HEK293 (cell line): ENCODE results near the gene ASCC3.

ENCODE experiments used
- CTCF ChIA-PET: fragments of 350-600 bp; formaldehyde crosslinking; extraction: SDS; loops from one replicate; lab custom pipeline; 2021; ENCODE audit warnings: antibody characterized with exemption; lab: Yijun Ruan, JAX
- POLR2A ChIA-PET: fragments of 300-600 bp; formaldehyde crosslinking; extraction: SDS; loops from one replicate; lab custom pipeline; 2020; ENCODE audit warnings: antibody characterized with exemption, inconsistent platforms; lab: Yijun Ruan, JAX
- H3K27ac ChIP-seq: fragments of 200-500 bp; sonication (Bioruptor generic); 2 replicates; pipeline ENCODE4 v1.5.1; 2014; ENCODE audit warnings: low read depth, low read length, control low read depth, inconsistent platforms; ENCODE audit errors: extremely low read depth
- H3K36me3 ChIP-seq, 2 experiments: fragments of 200-500 bp in 1 of 2; sonication (Bioruptor generic) in 1 of 2; 1 replicate in 1 of 2; 2 replicates in 1 of 2; pipeline ENCODE4 v1.5.1; 2014 to 2017; ENCODE audit warnings: inconsistent platforms in 2 of 2, low read length in 2 of 2; ENCODE audit not compliant: control insufficient read depth in 2 of 2, insufficient read depth in 1 of 2
- H3K4me1 ChIP-seq: fragments of 200-500 bp; sonication (Bioruptor generic); 2 replicates; pipeline ENCODE4 v1.5.1; 2014; ENCODE audit warnings: mild to moderate bottlenecking, low read length, inconsistent platforms; ENCODE audit not compliant: control insufficient read depth, insufficient read depth
- H3K4me3 ChIP-seq: 2 replicates; pipeline ENCODE4 v1.5.1; 2011; ENCODE audit warnings: low read depth, mild to moderate bottlenecking, control low read depth, low read length, moderate library complexity
- H3K9me3 ChIP-seq: fragments of 200-500 bp; sonication (Bioruptor generic); 2 replicates; pipeline ENCODE4 v1.5.1; 2014; ENCODE audit warnings: low read depth, low read length, inconsistent platforms; ENCODE audit not compliant: control insufficient read depth, insufficient read depth
- BCL11A ChIP-seq: fragments of 450-650 bp; formaldehyde crosslinking; IDR thresholded peaks from 2 replicates; pipeline ENCODE4 v1.5.1; 2016; ENCODE audit warnings: low read depth, missing biosample characterization, missing genetic modification characterization
- BCL11B ChIP-seq: fragments of 450-650 bp; formaldehyde crosslinking; IDR thresholded peaks from 2 replicates; pipeline ENCODE4 v1.5.1; 2016; ENCODE audit warnings: low read depth, missing biosample characterization, missing genetic modification characterization
- FEZF1 ChIP-seq: fragments of 450-650 bp; formaldehyde crosslinking; IDR thresholded peaks from 2 replicates; pipeline ENCODE4 v1.5.1; 2016; ENCODE audit warnings: missing biosample characterization, missing genetic modification characterization
- PRDM1 ChIP-seq: fragments of 450-650 bp; formaldehyde crosslinking; IDR thresholded peaks from 2 replicates; pipeline ENCODE4; 2016; ENCODE audit warnings: missing biosample characterization, missing genetic modification characterization
- ZNF114 ChIP-seq: fragments of 450-650 bp; formaldehyde crosslinking; IDR thresholded peaks from 2 replicates; pipeline ENCODE4 v1.5.0; 2017; ENCODE audit warnings: missing biosample characterization, missing genetic modification characterization
- ZNF169 ChIP-seq: fragments of 450-650 bp; formaldehyde crosslinking; IDR thresholded peaks from 2 replicates; pipeline ENCODE4 v1.5.1; 2016; ENCODE audit warnings: missing biosample characterization, missing genetic modification characterization
- ZNF335 ChIP-seq: fragments of 450-650 bp; formaldehyde crosslinking; conservative IDR thresholded peaks from 2 replicates; pipeline ENCODE4 v1.5.1; 2016; ENCODE audit warnings: missing biosample characterization, missing genetic modification characterization
- ZNF558 ChIP-seq: fragments of 450-650 bp; formaldehyde crosslinking; IDR thresholded peaks from 2 replicates; pipeline ENCODE4 v1.5.1; 2016; ENCODE audit warnings: missing biosample characterization, missing genetic modification characterization
- ZNF561 ChIP-seq: fragments of 450-650 bp; IDR thresholded peaks from 2 replicates; pipeline ENCODE4 v1.5.1; 2018; ENCODE audit warnings: missing biosample characterization, missing genetic modification characterization, borderline replicate concordance
- ZNF585B ChIP-seq: fragments of 450-650 bp; formaldehyde crosslinking; IDR thresholded peaks from 2 replicates; pipeline ENCODE4 v1.5.1; 2016; ENCODE audit warnings: missing biosample characterization, missing genetic modification characterization
- ZNF76 ChIP-seq: fragments of 450-650 bp; formaldehyde crosslinking; IDR thresholded peaks from 2 replicates; pipeline ENCODE4; 2016; ENCODE audit warnings: low read depth, missing biosample characterization, missing genetic modification characterization, borderline replicate concordance
- TF ChIP-seq, protein P1 (sequence below): fragments of 450-650 bp; formaldehyde crosslinking; IDR thresholded peaks from 2 replicates; pipeline ENCODE4 v1.5.1; 2016; ENCODE audit warnings: missing biosample characterization, missing genetic modification characterization
- TF ChIP-seq, protein P2 (sequence below): fragments of 450-650 bp; formaldehyde crosslinking; IDR thresholded peaks from 2 replicates; pipeline ENCODE4 v1.5.1; 2016; ENCODE audit warnings: missing biosample characterization, missing genetic modification characterization
- TF ChIP-seq, protein P3 (sequence below): fragments of 450-650 bp; formaldehyde crosslinking; IDR thresholded peaks from 2 replicates; pipeline ENCODE4 v1.5.1; 2017; ENCODE audit warnings: missing biosample characterization, missing genetic modification characterization
- TF ChIP-seq, protein P4 (sequence below): fragments of 450-650 bp; formaldehyde crosslinking; IDR thresholded peaks from 2 replicates; pipeline ENCODE4 v1.5.1; 2016; ENCODE audit warnings: missing biosample characterization, missing genetic modification characterization
- TF ChIP-seq, protein P5 (sequence below): fragments of 450-650 bp; formaldehyde crosslinking; IDR thresholded peaks from 2 replicates; pipeline ENCODE4 v1.5.1; 2017; ENCODE audit warnings: missing biosample characterization, missing genetic modification characterization
- TF ChIP-seq, protein P6 (sequence below): fragments of 450-650 bp; formaldehyde crosslinking; IDR thresholded peaks from 2 replicates; pipeline ENCODE4 v1.5.1; 2016; ENCODE audit warnings: missing biosample characterization, missing genetic modification characterization

Gene ASCC3

DNA sequence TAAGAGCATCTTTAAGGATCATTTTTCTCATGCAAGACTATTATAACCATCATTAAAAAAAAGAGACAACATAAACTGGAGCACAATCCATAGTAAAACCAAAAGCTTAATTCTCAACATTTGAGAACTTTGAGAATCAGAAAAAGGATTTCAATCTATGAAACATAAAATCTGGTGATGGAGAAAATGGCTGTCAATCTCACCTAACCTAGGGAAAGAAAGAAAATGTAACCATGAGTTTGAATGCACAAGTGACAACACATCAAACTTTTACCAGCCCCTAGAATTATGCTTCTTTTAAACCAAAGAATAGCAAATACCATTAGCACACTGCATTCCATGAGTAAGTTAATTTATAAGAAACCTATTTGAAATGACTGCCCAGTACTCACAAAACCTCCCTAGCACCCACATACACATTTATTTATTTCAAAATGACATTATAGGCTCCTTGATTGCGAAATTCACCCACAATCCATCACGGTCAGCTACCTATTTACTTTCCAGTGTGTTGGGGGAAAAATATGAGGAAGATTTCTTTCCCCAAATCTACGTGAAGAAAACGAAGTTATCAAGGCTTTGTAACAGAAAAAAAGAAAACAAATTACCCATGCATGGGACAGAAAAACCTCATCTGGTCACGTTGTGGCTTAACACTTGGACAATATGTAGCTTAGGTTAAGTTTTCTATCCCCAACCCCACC, 828 bp downstream of the ASCC3 start:
- H3K27ac ChIP-seq, result peak overlapping the region; percentile 93
- ChIA-PET CTCF (interaction anchor here (1.0 to 1.3 kb wide), 2 partner anchors 145 to 216 kb away, joined by 4 to 5 read pairs; no protein-coding TSS in a partner anchor), POLR2A (interaction anchor here (1.0 to 2.2 kb wide), 7 partner anchors 8 to 415 kb away, joined by 3 to 12 read pairs (median 4); partner anchors contain the start of gene SIM1)
- peaks cover 8% of the 10 kb centered on the region for H3K4me1 ChIP-seq
- TF ChIP-seq FEZF1 (tag by site-specific recombination) (no peak), ZNF76 (tag by site-specific recombination) (peak; percentile 67; the same call in 1 of the 2 replicates), ZNF335 (tag by site-specific recombination) (peak; percentile 37; the same call in 1 of the 2 replicates), ZNF558 (tag by site-specific recombination) (no peak), PRDM1 (tag by site-specific recombination) (0 out of 2 replicates have a peak, but pooled peaks have one; percentile 4)
- TF ChIP-seq, protein P1, sequence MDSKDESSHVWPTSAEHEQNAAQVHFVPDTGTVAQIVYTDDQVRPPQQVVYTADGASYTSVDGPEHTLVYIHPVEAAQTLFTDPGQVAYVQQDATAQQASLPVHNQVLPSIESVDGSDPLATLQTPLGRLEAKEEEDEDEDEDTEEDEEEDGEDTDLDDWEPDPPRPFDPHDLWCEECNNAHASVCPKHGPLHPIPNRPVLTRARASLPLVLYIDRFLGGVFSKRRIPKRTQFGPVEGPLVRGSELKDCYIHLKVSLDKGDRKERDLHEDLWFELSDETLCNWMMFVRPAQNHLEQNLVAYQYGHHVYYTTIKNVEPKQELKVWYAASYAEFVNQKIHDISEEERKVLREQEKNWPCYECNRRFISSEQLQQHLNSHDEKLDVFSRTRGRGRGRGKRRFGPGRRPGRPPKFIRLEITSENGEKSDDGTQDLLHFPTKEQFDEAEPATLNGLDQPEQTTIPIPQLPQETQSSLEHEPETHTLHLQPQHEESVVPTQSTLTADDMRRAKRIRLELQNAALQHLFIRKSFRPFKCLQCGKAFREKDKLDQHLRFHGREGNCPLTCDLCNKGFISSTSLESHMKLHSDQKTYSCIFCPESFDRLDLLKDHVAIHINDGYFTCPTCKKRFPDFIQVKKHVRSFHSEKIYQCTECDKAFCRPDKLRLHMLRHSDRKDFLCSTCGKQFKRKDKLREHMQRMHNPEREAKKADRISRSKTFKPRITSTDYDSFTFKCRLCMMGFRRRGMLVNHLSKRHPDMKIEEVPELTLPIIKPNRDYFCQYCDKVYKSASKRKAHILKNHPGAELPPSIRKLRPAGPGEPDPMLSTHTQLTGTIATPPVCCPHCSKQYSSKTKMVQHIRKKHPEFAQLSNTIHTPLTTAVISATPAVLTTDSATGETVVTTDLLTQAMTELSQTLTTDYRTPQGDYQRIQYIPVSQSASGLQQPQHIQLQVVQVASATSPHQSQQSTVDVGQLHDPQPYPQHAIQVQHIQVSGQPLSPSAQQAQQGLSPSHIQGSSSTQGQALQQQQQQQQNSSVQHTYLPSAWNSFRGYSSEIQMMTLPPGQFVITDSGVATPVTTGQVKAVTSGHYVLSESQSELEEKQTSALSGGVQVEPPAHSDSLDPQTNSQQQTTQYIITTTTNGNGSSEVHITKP, result peak; percentile 76
- TF ChIP-seq, protein P2, sequence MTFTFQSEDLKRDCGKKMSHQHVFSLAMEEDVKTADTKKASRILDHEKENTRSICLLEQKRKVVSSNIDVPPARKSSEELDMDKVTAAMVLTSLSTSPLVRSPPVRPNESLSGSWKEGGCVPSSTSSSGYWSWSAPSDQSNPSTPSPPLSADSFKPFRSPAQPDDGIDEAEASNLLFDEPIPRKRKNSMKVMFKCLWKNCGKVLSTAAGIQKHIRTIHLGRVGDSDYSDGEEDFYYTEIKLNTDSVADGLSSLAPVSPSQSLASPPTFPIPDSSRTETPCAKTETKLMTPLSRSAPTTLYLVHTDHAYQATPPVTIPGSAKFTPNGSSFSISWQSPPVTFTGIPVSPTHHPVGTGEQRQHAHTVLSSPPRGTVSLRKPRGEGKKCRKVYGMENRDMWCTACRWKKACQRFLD (tag by site-specific recombination), result no peak
- TF ChIP-seq, protein P3, sequence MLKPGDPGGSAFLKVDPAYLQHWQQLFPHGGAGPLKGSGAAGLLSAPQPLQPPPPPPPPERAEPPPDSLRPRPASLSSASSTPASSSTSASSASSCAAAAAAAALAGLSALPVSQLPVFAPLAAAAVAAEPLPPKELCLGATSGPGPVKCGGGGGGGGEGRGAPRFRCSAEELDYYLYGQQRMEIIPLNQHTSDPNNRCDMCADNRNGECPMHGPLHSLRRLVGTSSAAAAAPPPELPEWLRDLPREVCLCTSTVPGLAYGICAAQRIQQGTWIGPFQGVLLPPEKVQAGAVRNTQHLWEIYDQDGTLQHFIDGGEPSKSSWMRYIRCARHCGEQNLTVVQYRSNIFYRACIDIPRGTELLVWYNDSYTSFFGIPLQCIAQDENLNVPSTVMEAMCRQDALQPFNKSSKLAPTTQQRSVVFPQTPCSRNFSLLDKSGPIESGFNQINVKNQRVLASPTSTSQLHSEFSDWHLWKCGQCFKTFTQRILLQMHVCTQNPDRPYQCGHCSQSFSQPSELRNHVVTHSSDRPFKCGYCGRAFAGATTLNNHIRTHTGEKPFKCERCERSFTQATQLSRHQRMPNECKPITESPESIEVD (tag by site-specific recombination), result peak; percentile 40; the same call in 1 of the 2 replicates
- peak overlapping the region; percentile 98 for H3K4me3 ChIP-seq
- peaks cover 0 to 13% of the 10 kb centered on the region in 2 experiments; a peak in 1 of 3 replicates for H3K36me3 ChIP-seq
- no peaks in the 10 kb centered on the region for H3K9me3 ChIP-seq

DNA sequence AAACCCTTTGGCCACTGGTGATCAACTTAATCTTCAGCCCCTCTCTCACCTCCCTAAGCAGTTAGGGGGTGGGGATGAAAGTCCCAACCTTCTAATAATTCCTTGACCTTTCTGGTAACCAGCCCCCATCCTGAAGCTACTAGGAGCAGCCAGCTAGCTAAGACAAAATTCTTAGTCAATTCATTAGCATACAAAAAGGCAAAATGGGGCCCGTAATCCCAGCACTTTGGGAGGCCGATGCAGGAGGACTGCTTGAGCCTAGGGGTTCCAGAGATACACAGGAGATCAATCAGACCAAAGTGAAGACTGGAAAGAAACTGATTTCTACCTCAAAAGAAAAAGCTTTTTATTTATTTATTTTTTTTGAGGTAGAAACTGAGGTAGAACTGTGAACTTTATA, 1.8 kb downstream of the ASCC3 start:
- Histone ChIP-seq H3K4me3 (peak overlapping the region; percentile 3), H3K27ac (no peak overlapping the region)
- TF ChIP-seq ZNF169 (tag by site-specific recombination) (no peak), ZNF561 (no peak), ZNF585B (tag by site-specific recombination) (no peak), BCL11B (no peak), ZNF114 (tag by site-specific recombination) (no peak), BCL11A (tag by site-specific recombination) (no peak)
- TF ChIP-seq, protein P4, sequence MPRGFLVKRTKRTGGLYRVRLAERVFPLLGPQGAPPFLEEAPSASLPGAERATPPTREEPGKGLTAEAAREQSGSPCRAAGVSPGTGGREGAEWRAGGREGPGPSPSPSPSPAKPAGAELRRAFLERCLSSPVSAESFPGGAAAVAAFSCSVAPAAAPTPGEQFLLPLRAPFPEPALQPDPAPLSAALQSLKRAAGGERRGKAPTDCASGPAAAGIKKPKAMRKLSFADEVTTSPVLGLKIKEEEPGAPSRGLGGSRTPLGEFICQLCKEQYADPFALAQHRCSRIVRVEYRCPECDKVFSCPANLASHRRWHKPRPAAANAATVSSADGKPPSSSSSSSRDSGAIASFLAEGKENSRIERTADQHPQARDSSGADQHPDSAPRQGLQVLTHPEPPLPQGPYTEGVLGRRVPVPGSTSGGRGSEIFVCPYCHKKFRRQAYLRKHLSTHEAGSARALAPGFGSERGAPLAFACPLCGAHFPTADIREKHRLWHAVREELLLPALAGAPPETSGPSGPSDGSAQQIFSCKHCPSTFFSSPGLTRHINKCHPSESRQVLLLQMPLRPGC (tag by site-specific recombination), result no peak
- TF ChIP-seq, protein P5, sequence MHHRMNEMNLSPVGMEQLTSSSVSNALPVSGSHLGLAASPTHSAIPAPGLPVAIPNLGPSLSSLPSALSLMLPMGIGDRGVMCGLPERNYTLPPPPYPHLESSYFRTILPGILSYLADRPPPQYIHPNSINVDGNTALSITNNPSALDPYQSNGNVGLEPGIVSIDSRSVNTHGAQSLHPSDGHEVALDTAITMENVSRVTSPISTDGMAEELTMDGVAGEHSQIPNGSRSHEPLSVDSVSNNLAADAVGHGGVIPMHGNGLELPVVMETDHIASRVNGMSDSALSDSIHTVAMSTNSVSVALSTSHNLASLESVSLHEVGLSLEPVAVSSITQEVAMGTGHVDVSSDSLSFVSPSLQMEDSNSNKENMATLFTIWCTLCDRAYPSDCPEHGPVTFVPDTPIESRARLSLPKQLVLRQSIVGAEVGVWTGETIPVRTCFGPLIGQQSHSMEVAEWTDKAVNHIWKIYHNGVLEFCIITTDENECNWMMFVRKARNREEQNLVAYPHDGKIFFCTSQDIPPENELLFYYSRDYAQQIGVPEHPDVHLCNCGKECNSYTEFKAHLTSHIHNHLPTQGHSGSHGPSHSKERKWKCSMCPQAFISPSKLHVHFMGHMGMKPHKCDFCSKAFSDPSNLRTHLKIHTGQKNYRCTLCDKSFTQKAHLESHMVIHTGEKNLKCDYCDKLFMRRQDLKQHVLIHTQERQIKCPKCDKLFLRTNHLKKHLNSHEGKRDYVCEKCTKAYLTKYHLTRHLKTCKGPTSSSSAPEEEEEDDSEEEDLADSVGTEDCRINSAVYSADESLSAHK (tag by site-specific recombination), result no peak
- TF ChIP-seq, protein P6, sequence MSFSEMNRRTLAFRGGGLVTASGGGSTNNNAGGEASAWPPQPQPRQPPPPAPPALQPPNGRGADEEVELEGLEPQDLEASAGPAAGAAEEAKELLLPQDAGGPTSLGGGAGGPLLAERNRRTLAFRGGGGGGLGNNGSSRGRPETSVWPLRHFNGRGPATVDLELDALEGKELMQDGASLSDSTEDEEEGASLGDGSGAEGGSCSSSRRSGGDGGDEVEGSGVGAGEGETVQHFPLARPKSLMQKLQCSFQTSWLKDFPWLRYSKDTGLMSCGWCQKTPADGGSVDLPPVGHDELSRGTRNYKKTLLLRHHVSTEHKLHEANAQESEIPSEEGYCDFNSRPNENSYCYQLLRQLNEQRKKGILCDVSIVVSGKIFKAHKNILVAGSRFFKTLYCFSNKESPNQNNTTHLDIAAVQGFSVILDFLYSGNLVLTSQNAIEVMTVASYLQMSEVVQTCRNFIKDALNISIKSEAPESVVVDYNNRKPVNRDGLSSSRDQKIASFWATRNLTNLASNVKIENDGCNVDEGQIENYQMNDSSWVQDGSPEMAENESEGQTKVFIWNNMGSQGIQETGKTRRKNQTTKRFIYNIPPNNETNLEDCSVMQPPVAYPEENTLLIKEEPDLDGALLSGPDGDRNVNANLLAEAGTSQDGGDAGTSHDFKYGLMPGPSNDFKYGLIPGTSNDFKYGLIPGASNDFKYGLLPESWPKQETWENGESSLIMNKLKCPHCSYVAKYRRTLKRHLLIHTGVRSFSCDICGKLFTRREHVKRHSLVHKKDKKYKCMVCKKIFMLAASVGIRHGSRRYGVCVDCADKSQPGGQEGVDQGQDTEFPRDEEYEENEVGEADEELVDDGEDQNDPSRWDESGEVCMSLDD, result no peak

More for the DNA sequence above, 1.8 kb downstream of the ASCC3 start:
- CTCF ChIA-PET, result interaction anchor here (1.1 to 1.3 kb wide), 3 partner anchors 15 to 215 kb away, joined by 3 to 5 read pairs (median 3); no protein-coding TSS in a partner anchor
- POLR2A ChIA-PET, result interaction anchor here (1.4 kb wide), 1 partner anchor 24 kb away, joined by 3 read pairs; no protein-coding TSS in a partner anchor
- Histone ChIP-seq H3K36me3 (peaks cover 0 to 16% of the 10 kb centered on the region in 2 experiments; a peak in 2 of 3 replicates), H3K9me3 (no peaks in the 10 kb centered on the region), H3K4me1 (peaks cover 8% of the 10 kb centered on the region)
